ENCODE measurements around the gene CTNNA1. TPM values are rescaled to one million over a fixed set of nuclear protein-coding genes. Genes with fewer than 3 reads are reported as not detected.

Gene CTNNA1
- total RNA-seq, 1 donor from 2014 or later = 371 TPM

DNA sequence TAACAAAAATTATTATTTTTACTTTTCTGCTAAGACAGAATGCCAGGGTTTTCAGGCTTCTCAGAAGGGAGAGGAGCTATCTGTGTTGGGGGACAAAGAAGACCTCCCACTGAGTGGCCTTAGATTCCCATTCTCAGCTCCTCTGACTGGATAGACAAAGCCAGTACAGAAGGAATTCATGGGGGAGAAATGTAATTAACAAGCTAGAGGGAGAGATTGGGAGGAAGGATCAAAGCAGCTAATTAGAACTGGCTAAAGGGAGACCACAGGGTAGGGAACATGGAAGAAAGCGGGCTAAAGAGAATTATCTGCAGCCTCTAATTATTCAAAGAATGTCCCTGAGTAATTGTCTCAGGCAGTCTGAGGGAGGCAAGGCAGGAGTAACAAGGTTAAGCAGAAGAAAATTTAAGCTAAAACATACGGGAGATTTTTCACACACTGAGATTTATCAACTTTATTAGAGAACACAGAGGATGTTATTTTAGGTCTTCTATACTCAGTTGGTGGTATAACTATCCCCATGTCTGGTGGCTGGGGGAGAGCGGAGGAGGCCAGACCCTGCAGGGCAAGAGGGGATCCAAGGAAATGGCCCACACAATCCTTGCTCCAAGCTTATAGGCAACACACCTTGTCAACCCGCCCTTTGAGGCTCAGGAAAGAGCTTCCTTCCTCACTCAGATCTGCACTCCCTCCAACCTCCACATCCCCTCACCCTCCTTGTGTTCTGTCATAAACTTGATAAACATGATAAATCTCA, 209.6 kb downstream of the CTNNA1 start:
- Mint-ChIP-seq H3K9me3 (no peaks in the 10 kb centered on the region), H3K27me3 (no peaks in the 10 kb centered on the region), H3K4me3 (peak overlapping the region; percentile 1), H3K4me1 (ENCODE audit: unreplicated experiment) (peaks cover 53% of the 10 kb centered on the region), H3K36me3 (peaks cover 3% of the 10 kb centered on the region), H3K27ac (no peak overlapping the region)
- TF ChIP-seq, protein P1, sequence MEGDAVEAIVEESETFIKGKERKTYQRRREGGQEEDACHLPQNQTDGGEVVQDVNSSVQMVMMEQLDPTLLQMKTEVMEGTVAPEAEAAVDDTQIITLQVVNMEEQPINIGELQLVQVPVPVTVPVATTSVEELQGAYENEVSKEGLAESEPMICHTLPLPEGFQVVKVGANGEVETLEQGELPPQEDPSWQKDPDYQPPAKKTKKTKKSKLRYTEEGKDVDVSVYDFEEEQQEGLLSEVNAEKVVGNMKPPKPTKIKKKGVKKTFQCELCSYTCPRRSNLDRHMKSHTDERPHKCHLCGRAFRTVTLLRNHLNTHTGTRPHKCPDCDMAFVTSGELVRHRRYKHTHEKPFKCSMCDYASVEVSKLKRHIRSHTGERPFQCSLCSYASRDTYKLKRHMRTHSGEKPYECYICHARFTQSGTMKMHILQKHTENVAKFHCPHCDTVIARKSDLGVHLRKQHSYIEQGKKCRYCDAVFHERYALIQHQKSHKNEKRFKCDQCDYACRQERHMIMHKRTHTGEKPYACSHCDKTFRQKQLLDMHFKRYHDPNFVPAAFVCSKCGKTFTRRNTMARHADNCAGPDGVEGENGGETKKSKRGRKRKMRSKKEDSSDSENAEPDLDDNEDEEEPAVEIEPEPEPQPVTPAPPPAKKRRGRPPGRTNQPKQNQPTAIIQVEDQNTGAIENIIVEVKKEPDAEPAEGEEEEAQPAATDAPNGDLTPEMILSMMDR (conservative IDR thresholded peaks at IDR 0.05) = no peak
- no peak for DNase-seq (ENCODE audit: extremely low spot score, unreplicated experiment)

DNA sequence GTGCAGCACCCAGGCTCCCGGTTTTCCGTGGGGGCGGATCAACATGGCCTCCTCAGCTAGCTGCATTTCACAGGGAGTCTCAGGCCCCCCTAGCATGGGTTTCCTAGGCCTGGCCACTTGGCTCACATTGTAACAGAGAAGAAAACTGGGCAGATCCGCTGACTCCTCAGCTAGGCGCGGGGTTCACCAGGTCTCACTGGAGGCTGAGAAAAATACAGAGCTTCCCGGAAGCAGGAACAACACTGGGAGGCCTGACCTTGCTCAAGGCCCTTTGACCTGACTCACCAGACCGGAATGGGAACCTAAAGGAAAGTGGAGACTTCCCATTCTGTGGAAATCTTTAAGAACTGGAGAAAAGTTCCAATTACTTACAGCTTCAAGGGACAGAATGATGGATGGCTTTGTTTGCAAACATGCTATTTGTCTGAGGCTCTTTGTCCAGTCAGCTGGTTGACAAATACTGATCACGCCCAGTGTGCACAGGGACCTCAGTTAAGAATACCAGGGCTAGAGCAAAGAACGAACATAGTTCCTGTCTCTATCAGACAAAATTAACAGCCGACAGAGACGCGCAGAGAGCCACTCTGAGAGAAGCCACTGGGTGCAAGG, 210.6 kb downstream of the CTNNA1 start:
- peaks cover 62% of the 10 kb centered on the region for H3K4me1 Mint-ChIP-seq (ENCODE audit: unreplicated experiment)
- H3K36me3 Mint-ChIP-seq = peaks cover 4% of the 10 kb centered on the region
- peak overlapping the region; percentile 59 for H3K27ac Mint-ChIP-seq
- H3K9me3 Mint-ChIP-seq = no peaks in the 10 kb centered on the region
- no peaks in the 10 kb centered on the region for H3K27me3 Mint-ChIP-seq
- no peak for DNase-seq (ENCODE audit: extremely low spot score, unreplicated experiment)
- peak overlapping the region; percentile 81 for H3K4me3 Mint-ChIP-seq
- TF ChIP-seq, protein P1 (conservative IDR thresholded peaks at IDR 0.05) = no peak

DNA sequence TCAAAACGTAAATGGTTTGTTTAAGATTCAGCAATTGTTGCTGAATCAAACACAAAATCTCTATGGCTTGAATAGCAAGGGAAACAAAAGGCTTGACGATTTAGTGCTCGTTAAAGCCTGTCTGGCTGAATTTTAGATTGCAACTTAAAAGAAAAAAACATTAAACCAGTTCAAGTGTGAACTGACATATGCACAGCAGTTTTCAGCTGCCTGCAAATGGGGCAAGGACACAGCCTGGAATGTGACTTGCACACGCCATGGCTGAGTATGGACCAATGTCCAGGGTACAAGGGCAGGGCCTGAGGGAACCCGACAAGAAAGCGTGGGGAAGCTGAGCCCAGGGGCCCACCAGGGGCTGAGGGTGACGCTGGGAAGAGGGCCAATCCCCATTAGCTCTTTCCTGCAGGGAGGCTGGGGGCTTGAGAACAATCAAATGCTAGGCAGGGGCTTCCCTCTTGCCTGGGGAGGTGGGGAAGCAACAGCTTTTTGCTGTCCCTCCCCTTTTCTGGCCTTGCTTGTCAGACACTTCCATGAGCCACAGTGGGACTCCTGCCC, 211.5 kb downstream of the CTNNA1 start:
- TF ChIP-seq, protein P1 (conservative IDR thresholded peaks at IDR 0.05) = no peak
- Mint-ChIP-seq H3K27ac (peak overlapping the region; percentile 59), H3K9me3 (no peaks in the 10 kb centered on the region), H3K27me3 (no peaks in the 10 kb centered on the region), H3K36me3 (peaks cover 4% of the 10 kb centered on the region), H3K4me1 (ENCODE audit: unreplicated experiment) (peaks cover 63% of the 10 kb centered on the region), H3K4me3 (peak overlapping the region; percentile 81)
- DNase-seq (ENCODE audit: extremely low spot score, unreplicated experiment) = no peak

DNA sequence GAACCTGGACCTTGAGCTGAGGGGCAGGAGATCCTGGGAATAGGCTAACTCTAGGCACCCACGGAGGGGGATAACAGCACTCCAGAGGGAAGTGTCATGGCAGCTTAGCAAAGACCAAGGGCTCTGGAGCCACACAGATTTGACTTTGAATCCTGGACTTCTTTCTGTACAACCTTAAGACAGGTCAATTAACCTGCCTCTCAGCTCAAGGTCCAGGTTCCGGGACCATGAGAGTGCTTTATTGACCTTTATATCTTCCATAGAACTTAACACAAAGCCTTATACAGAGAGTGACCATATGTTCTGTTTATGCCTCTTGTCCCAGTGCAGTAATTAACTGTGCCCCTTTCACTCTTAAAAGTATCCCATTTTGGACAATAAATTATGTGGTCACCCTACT, 212.4 kb downstream of the CTNNA1 start:
- TF ChIP-seq, protein P1 (conservative IDR thresholded peaks at IDR 0.05) = no peak
- Mint-ChIP-seq H3K27me3 (no peaks in the 10 kb centered on the region), H3K9me3 (no peaks in the 10 kb centered on the region), H3K4me1 (ENCODE audit: unreplicated experiment) (peaks cover 62% of the 10 kb centered on the region), H3K36me3 (peaks cover 4% of the 10 kb centered on the region), H3K27ac (no peak overlapping the region), H3K4me3 (no peak overlapping the region)
- no peak for DNase-seq (ENCODE audit: extremely low spot score, unreplicated experiment)

DNA sequence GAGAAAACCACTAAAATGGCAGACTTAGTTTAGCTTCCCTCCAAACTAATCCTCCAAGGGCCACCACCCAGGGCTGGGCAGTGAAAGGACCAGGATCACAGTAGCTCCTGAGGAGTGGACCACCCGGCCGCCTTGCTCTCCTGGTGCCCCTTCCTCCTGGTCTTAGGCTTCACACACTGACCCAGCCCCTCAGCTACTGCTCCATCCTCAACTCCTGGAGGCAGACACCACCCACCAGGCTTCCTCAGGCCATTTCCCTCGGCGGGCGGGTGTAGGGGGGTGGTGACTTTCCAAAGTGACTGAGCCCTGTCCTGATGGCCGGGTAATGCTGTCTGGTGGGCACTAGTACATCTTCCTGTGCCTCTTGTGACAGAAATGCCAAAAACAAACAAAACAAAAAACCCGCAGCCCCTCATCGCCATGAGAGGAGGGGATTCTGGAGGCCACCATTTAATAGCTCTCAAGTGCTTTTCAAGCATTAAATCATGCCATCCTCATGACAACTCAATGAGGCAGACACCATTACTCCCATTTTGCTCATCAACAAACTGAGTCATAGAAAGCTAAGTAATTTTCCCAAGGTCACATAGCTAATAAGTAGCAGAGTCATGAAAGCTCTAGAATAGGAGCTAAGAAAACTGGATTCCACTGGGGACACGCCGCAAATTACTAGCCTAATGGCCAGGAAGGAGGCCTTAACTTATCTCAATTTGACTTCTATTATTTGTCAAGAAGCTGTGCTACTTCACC, 213.2 kb downstream of the CTNNA1 start:
- TF ChIP-seq, protein P1 (conservative IDR thresholded peaks at IDR 0.05) = no peak
- peaks cover 4% of the 10 kb centered on the region for H3K36me3 Mint-ChIP-seq
- H3K27me3 Mint-ChIP-seq = no peaks in the 10 kb centered on the region
- no peak for DNase-seq (ENCODE audit: extremely low spot score, unreplicated experiment)
- H3K4me3 Mint-ChIP-seq = no peak overlapping the region
- no peaks in the 10 kb centered on the region for H3K9me3 Mint-ChIP-seq
- no peak overlapping the region for H3K27ac Mint-ChIP-seq
- H3K4me1 Mint-ChIP-seq (ENCODE audit: unreplicated experiment) = peaks cover 57% of the 10 kb centered on the region

All from type B pancreatic cell (in vitro differentiated cells).